WTC11 (cell line): ENCODE results near the gene HSD11B1L. TPM values are rescaled to one million over a fixed set of nuclear protein-coding genes. Genes with fewer than 3 reads are reported as not detected.

Experiments
- ATAC-seq: fragments of 200-7000 bp; cut with Tn5 transposase; 2 replicates; pipeline ENCODE4 v1.10.0; 2021; ENCODE audit warnings: mild to moderate bottlenecking, moderate library complexity
- CTCF ChIA-PET: fragments of 300-600 bp; sonication (Branson Sonifier 250); formaldehyde crosslinking; loops from one replicate; lab custom pipeline; 2021; ENCODE audit warnings: antibody characterized with exemption; lab: Charles Lee
- POLR2A ChIA-PET: fragments of 350-600 bp; sonication (Branson Sonifier 250); formaldehyde crosslinking; loops from one replicate; lab custom pipeline; 2021; ENCODE audit warnings: antibody characterized with exemption; lab: Charles Lee
- DNase-seq: peaks from one replicate; pipeline ENCODE4 v3.0.0; 2021; ENCODE audit warnings: low spot score
- H3K27ac Mint-ChIP-seq: 2 replicates; pipeline ENCODE4 v1.8.0; 2021; ENCODE audit warnings: mixed read lengths
- H3K27me3 Mint-ChIP-seq: 2 replicates; pipeline ENCODE4 v1.8.0; 2021; ENCODE audit warnings: low read depth, mild to moderate bottlenecking, moderate library complexity, mixed read lengths
- H3K36me3 Mint-ChIP-seq: 2 replicates; pipeline ENCODE4 v1.8.0; 2021; ENCODE audit warnings: mixed read lengths
- H3K4me1 Mint-ChIP-seq: 2 replicates; pipeline ENCODE4 v1.8.0; 2022; ENCODE audit warnings: mixed read lengths
- H3K4me3 Mint-ChIP-seq: 2 replicates; pipeline ENCODE4 v1.8.0; 2021; ENCODE audit warnings: mild to moderate bottlenecking, moderate library complexity, mixed read lengths
- H3K9me3 Mint-ChIP-seq: 2 replicates; pipeline ENCODE4 v1.8.0; 2021; ENCODE audit warnings: mixed read lengths
- ATF1 ChIP-seq: sonication (generic); formaldehyde crosslinking; IDR thresholded peaks from 2 replicates; pipeline ENCODE4 v1.8.1; 2023; ENCODE audit warnings: mild to moderate bottlenecking, moderate library complexity, missing genetic modification reagents
- FOXP1 ChIP-seq: sonication (generic); formaldehyde crosslinking; IDR thresholded peaks from 2 replicates; pipeline ENCODE4 v1.8.0; 2022; ENCODE audit warnings: missing genetic modification reagents, mild to moderate bottlenecking, moderate library complexity, borderline replicate concordance
- GRHL2 ChIP-seq: fragments of 250-450 bp; sonication (Bioruptor Pico); IDR thresholded peaks from 2 replicates; pipeline ENCODE4 v1.8.0; 2022; ENCODE audit warnings: mild to moderate bottlenecking, moderate library complexity; ENCODE audit not compliant: insufficient replicate concordance, severe bottlenecking
- NFYB ChIP-seq: sonication (generic); formaldehyde crosslinking; conservative IDR thresholded peaks from 2 replicates; pipeline ENCODE4 v1.8.0; 2022; ENCODE audit warnings: low read depth, missing genetic modification reagents
- NR1H2 ChIP-seq: sonication (generic); formaldehyde crosslinking; IDR thresholded peaks from 2 replicates; pipeline ENCODE4 v1.9.0; 2021; ENCODE audit warnings: mild to moderate bottlenecking, moderate library complexity, missing genetic modification reagents
- OVOL2 ChIP-seq: fragments of 250-450 bp; sonication (Bioruptor Pico); IDR thresholded peaks from 2 replicates; pipeline ENCODE4 v1.9.0; 2021; ENCODE audit warnings: mild to moderate bottlenecking, borderline replicate concordance
- RORB ChIP-seq: fragments of 250-450 bp; sonication (Bioruptor Pico); IDR thresholded peaks from 2 replicates; pipeline ENCODE4 v1.9.0; 2021; ENCODE audit warnings: mild to moderate bottlenecking
- TCF7 ChIP-seq: sonication (generic); formaldehyde crosslinking; IDR thresholded peaks from 2 replicates; pipeline ENCODE4 v1.8.0; 2022; ENCODE audit warnings: mild to moderate bottlenecking, low read depth, missing genetic modification reagents, moderate library complexity
- USF2 ChIP-seq: sonication (generic); formaldehyde crosslinking; IDR thresholded peaks from 2 replicates; pipeline ENCODE4 v1.8.1; 2023; ENCODE audit warnings: mild to moderate bottlenecking, missing genetic modification reagents, moderate library complexity
- ZBTB21 ChIP-seq: sonication (generic); formaldehyde crosslinking; IDR thresholded peaks from 2 replicates; pipeline ENCODE4 v1.8.1; 2023; ENCODE audit warnings: mild to moderate bottlenecking, missing genetic modification reagents, borderline replicate concordance
- ZNF416 ChIP-seq: fragments of 250-450 bp; sonication (Bioruptor Pico); IDR thresholded peaks from 2 replicates; pipeline ENCODE4 v1.9.0; 2021; ENCODE audit warnings: mild to moderate bottlenecking, inconsistent platforms
- total RNA-seq: library from RNA; stranded (reverse); gene quantifications from 3 replicates; pipeline ENCODE4 v1.2.3, GENCODE V29; 2021
- TF ChIP-seq, protein P1 (sequence below): sonication (generic); formaldehyde crosslinking; IDR thresholded peaks from 2 replicates; pipeline ENCODE4 v1.8.1; 2022; ENCODE audit warnings: low read depth, missing genetic modification reagents, borderline replicate concordance
- TF ChIP-seq, protein P2 (sequence below): sonication (generic); formaldehyde crosslinking; IDR thresholded peaks from 2 replicates; pipeline ENCODE4 v1.8.0; 2022; ENCODE audit warnings: missing genetic modification reagents
- TF ChIP-seq, protein P3 (sequence below): fragments of 250-450 bp; sonication (Bioruptor Pico); conservative IDR thresholded peaks from 2 replicates; pipeline ENCODE4 v1.9.0; 2021; ENCODE audit warnings: mild to moderate bottlenecking
- TF ChIP-seq, protein P4 (sequence below): sonication (generic); formaldehyde crosslinking; IDR thresholded peaks from 2 replicates; pipeline ENCODE4 v1.8.0; 2022; ENCODE audit warnings: mild to moderate bottlenecking, missing genetic modification reagents

HSD11B1L gene
- total RNA-seq, 1 experiment from 2014 or later, result 11.8 TPM

GRCh38 chr19:5717215-5717935 is 36.5 kb downstream of the HSD11B1L start:
- Mint-ChIP-seq H3K27ac (no peak overlapping the region), H3K9me3 (no peaks in the 10 kb centered on the region), H3K27me3 (no peaks in the 10 kb centered on the region), H3K4me1 (peaks cover 16% of the 10 kb centered on the region), H3K36me3 (peaks cover 29% of the 10 kb centered on the region), H3K4me3 (peak overlapping the region; percentile 97)
- POLR2A ChIA-PET, result interaction anchor here (1.0 kb wide), 1 partner anchor 28 kb away, joined by 4 read pairs; no protein-coding TSS in a partner anchor
- DNase-seq (no peak), ATAC-seq (no peak)
- TF ChIP-seq NR1H2, result no peak
- no peak for TF ChIP-seq ZBTB21 (CRISPR knock-in tag)
- TF ChIP-seq, protein P1, sequence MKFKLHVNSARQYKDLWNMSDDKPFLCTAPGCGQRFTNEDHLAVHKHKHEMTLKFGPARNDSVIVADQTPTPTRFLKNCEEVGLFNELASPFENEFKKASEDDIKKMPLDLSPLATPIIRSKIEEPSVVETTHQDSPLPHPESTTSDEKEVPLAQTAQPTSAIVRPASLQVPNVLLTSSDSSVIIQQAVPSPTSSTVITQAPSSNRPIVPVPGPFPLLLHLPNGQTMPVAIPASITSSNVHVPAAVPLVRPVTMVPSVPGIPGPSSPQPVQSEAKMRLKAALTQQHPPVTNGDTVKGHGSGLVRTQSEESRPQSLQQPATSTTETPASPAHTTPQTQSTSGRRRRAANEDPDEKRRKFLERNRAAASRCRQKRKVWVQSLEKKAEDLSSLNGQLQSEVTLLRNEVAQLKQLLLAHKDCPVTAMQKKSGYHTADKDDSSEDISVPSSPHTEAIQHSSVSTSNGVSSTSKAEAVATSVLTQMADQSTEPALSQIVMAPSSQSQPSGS, result no peak
- TF ChIP-seq, protein P2, sequence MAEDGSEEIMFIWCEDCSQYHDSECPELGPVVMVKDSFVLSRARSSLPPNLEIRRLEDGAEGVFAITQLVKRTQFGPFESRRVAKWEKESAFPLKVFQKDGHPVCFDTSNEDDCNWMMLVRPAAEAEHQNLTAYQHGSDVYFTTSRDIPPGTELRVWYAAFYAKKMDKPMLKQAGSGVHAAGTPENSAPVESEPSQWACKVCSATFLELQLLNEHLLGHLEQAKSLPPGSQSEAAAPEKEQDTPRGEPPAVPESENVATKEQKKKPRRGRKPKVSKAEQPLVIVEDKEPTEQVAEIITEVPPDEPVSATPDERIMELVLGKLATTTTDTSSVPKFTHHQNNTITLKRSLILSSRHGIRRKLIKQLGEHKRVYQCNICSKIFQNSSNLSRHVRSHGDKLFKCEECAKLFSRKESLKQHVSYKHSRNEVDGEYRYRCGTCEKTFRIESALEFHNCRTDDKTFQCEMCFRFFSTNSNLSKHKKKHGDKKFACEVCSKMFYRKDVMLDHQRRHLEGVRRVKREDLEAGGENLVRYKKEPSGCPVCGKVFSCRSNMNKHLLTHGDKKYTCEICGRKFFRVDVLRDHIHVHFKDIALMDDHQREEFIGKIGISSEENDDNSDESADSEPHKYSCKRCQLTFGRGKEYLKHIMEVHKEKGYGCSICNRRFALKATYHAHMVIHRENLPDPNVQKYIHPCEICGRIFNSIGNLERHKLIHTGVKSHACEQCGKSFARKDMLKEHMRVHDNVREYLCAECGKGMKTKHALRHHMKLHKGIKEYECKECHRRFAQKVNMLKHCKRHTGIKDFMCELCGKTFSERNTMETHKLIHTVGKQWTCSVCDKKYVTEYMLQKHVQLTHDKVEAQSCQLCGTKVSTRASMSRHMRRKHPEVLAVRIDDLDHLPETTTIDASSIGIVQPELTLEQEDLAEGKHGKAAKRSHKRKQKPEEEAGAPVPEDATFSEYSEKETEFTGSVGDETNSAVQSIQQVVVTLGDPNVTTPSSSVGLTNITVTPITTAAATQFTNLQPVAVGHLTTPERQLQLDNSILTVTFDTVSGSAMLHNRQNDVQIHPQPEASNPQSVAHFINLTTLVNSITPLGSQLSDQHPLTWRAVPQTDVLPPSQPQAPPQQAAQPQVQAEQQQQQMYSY (CRISPR knock-in tag), result no peak
- TF ChIP-seq, protein P3, sequence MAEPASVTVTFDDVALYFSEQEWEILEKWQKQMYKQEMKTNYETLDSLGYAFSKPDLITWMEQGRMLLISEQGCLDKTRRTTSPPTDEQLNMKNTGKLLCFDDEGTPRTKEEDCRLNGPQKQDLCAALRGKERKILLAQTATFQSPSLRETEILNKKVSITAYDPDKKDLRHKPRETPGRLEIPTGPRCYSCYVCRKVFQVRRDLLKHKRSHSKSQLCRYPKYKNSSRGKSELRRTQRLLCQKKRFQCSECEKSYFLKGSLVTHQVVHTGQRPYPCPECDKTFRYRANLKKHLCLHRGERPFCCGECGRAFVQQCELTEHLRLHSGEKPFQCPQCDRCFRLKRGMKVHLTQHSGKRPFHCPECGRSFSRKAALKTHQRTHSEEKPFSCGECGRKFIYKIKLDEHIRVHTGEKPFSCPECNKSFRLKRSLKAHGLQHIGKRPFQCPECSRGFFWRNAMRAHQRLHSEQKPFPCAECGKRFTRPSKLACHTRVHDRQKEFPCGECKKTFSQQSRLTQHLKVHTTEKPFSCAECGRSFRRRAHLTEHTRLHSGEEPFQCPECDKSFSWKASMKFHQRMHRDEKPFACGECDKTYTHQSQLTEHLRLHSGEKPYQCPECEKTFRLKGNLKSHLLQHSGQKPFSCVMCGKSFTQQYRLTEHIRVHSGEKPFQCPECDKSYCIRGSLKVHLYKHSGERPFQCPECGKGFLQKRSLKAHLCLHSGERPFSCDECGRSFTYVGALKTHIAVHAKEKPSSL (CRISPR knock-in tag), result no peak
- no peak for TF ChIP-seq FOXP1 (CRISPR knock-in tag)
- TF ChIP-seq, protein P4, sequence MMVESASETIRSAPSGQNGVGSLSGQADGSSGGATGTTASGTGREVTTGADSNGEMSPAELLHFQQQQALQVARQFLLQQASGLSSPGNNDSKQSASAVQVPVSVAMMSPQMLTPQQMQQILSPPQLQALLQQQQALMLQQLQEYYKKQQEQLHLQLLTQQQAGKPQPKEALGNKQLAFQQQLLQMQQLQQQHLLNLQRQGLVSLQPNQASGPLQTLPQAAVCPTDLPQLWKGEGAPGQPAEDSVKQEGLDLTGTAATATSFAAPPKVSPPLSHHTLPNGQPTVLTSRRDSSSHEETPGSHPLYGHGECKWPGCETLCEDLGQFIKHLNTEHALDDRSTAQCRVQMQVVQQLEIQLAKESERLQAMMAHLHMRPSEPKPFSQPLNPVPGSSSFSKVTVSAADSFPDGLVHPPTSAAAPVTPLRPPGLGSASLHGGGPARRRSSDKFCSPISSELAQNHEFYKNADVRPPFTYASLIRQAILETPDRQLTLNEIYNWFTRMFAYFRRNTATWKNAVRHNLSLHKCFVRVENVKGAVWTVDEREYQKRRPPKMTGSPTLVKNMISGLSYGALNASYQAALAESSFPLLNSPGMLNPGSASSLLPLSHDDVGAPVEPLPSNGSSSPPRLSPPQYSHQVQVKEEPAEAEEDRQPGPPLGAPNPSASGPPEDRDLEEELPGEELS (CRISPR knock-in tag), result no peak
- no peak for TF ChIP-seq GRHL2 (CRISPR knock-in tag)
- no peak for TF ChIP-seq RORB (CRISPR knock-in tag)
- no peak for TF ChIP-seq NFYB (CRISPR knock-in tag)
- CTCF ChIA-PET, result no interaction called here

GRCh38 chr19:5718037-5718578 is 37.3 kb downstream of the HSD11B1L start:
- H3K9me3 Mint-ChIP-seq, result no peaks in the 10 kb centered on the region
- no peak for ATAC-seq
- DNase-seq, result no peak
- TF ChIP-seq ATF1 (CRISPR knock-in tag), result no peak
- TF ChIP-seq NFYB (CRISPR knock-in tag), result no peak
- no peak for TF ChIP-seq ZNF416 (CRISPR knock-in tag)
- TF ChIP-seq OVOL2 (CRISPR knock-in tag), result no peak
- TF ChIP-seq TCF7 (CRISPR knock-in tag), result no peak
- no peak for TF ChIP-seq USF2 (CRISPR knock-in tag)
- peak overlapping the region; percentile 97 for H3K4me3 Mint-ChIP-seq
- H3K27ac Mint-ChIP-seq, result peak overlapping the region; percentile 89; the same call in 1 of the 2 replicates
- ChIA-PET POLR2A (interaction anchor here (1.0 to 1.4 kb wide), 2 partner anchors 27 to 29 kb away, joined by 3 to 4 read pairs; no protein-coding TSS in a partner anchor), CTCF (interaction anchor here (3.4 kb wide), 1 partner anchor 29 kb away, joined by 27 read pairs; the partner anchor contains the start of gene RPL36)
- H3K27me3 Mint-ChIP-seq, result no peaks in the 10 kb centered on the region
- peaks cover 25% of the 10 kb centered on the region for H3K36me3 Mint-ChIP-seq
- H3K4me1 Mint-ChIP-seq, result peaks cover 16% of the 10 kb centered on the region
